NOMO-1 treated with dmso at 0.1 percent for 144 hours (cell line): Measurements from ENCODE around the gene DSN1.

Experiments
- DNase-seq: peaks from one replicate; lab custom pipeline; 2025; ENCODE audit not compliant: unreplicated experiment; lab: John Stamatoyannopoulos, UW

Gene DSN1

GRCh38 chr20:36758276-36758675 lies 15.3 kb downstream of the DSN1 start:
- DNase-seq: no peak

GRCh38 chr20:36756496-36756895 lies 17.1 kb downstream of the DSN1 start:
- DNase-seq: no peak

DNA sequence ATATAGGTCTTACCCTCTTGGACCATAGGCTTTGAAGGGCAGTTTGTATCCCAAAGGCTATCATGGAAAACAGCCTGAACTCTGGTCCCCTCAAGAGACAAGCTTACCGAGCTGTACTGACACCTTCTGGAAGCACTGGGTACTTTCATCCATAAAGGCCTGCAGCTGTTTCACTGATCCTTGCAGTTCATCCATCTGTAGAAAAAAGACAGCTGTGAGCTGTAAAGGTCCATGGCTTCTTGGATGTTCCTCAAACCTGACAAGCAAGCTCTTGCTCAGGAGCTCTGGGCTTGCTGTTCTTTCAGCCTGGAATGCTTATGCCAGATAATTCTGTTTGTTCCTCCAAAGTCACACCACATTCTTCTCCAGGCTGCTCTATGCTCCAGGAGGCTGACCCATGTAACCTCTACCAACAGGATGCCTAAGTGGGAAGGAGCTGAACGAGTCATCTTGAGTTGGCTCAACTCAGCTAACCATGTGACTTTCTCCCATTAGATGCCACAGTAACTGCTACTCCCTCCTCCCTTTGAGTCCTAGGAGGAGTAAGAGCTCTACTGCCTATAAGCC lies 18.8 kb downstream of the DSN1 start:
- DNase-seq: no peak

DNA sequence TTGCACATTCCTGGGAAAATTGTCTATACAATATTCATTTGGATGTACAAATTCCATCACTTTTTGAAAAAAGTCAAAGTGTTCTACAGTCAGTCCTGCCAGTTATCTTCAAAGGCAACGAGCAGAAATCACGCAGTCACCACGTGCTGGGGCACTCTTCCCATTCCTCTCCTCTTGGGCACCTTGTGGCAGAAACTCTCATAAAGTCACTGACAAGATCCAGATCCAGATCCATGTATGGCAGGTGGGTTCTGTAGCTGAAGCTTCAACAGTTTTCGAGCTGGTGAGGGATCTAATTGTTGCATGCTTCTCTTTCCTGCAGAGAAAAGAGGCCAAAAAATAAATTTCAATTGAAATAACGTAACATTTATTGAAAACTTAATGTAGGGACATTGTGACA lies 21.0 kb downstream of the DSN1 start:
- DNase-seq: no peak

DNA sequence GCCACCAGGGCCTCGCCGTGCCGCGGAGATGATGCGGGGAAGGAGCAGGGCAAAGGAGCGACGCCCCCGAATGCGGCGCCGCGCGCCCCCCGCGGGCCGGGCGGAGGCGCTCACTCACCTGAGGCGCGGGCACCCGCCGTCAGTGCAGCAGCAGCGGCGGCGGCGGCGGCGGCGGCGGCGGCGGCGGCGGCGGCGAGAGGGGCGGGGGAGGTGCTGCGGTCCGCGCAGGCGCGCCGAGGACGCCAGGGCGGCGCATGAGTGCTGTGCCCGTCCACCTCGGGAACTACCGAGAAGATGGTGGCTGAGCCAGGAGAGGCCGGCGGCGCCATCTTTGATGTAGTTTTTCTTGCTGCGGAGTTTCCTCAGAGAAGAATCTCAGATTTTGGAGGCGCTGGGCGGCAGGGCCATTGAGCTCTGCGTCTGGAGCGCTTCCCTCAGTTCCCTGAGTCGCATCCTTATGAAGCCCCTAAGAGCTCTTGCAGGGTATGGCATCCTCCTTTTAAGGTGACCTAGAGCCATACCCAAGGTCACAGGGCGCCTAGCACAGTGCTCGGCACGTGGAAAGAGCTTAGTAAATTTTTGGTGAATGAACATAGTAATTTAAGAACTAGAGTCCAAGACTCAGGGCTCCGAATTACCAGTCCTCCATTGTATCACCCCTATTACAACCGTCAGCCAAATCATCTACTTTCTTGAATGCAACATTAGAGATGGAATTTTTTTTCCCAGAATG lies 27.5 kb downstream of the DSN1 start, which contains the start of gene NDRG3:
NDRG3 (minus strand) TSS at position 164 of the 733 bp plus-strand sequence. CDS start 24,355 bp downstream, outside the sequence.
- peak; percentile 81 for DNase-seq

GRCh38 chr20:36745234-36745926 lies 28.2 kb downstream of the DSN1 start:
- no peak for DNase-seq

GRCh38 chr20:36744764-36745191 lies 28.8 kb downstream of the DSN1 start:
- DNase-seq: no peak

- DNase-seq: no peak
Observed at GRCh38 chr20:36744243-36744642, 29.3 kb downstream of the DSN1 start.

DNA sequence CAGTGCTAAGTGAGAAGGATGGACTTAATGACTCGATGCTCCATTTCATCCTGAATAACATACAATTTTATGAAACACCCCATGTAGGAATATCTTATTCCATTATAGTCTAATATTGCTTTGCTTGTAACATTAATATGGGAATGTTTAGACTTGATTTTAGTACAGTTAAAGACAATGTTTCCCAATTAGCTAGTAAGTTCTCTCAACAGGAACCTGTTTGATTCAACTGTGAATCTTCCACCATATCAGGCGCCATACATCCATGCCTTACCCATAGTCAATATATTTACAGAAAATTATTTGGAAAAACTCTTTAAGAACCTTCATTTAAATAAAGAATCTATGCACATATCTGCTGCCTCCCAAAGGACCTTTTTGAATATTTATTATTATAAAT lies 31.0 kb downstream of the DSN1 start:
- no peak for DNase-seq

DNA sequence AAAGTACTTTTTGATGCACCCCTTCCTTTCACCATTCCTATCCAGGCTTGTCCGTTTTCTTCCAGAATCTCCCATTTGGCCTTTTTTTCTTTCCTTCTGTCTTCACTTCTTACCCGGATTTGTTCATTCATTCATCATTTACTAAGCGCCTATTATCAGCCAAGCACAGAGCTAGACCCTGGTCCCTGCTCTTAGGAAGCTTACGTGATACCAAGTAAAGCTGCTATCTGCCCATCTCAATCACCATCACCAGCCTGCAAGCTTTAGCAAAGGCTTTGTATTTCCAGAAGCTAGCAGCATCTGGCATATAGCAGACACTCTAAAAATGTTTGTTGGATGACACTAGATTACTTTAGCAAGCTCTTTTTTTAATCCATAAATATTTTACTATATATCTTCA lies 32.5 kb downstream of the DSN1 start:
- no peak for DNase-seq

GRCh38 chr20:36737183-36737499 lies 36.4 kb downstream of the DSN1 start:
- no peak for DNase-seq

- no peak for DNase-seq
Observed at GRCh38 chr20:36736451-36737182, 36.9 kb downstream of the DSN1 start.

DNA sequence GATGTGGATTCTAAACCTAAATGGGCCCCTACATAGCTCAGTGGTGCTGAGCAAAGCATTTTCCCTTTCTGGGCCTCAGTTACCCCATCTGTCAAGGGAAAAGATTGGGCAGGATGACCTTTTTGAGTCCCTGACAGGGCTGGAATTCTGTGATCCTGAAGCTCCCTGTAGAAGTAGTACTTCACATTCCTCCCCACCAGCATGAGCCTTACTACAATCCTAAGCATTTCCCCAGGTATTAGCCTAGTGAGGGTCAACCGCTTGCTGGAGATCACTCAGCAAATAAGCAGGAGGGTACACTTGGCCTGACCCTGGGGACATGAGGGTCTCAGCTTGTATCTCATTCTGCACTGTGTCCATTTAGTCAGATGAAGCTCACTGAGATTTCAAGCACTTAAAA lies 41.1 kb downstream of the DSN1 start:
- DNase-seq: no peak

DNA sequence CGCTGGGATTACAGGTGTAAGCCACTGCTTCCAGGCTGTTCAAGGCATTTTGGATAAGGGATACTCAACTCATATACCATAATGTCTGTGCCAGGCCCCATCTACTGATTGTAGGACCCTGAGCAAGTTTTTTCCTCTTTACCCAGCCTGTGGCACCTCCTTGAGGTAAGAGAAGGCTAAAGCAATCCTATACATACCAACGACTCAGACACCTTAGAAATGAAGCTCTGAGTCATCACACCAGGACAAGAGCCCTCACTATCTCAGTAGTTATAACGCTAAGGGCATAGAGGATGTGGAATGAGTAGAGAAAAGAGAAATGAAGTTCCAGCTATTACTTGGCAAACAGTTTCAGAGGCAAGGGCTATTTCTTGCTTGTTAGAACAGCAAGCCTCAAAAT lies 44.6 kb downstream of the DSN1 start:
- DNase-seq: no peak

- DNase-seq: no peak
Observed at GRCh38 chr20:36726168-36726567, 47.4 kb downstream of the DSN1 start.

GRCh38 chr20:36720510-36720909 lies 53.1 kb downstream of the DSN1 start:
- DNase-seq: no peak

DNA sequence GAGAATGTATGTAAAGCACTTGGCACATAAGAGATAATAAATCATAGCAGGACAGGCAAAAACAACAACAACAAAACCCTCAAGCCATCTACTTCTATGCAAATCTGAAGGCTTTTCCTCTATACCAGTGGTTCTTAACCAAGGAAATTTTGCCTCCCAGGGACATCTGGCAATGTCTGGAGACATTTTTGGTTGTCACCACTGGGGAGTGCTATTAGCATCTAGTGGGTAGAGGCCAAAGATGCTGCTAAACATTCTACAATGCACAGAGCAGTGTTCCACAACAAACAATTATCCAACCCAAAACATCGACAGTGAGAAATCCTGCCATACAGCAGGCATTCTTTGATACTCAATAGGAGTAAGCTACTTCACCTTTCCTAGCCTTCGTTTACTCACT lies 55.9 kb downstream of the DSN1 start:
- DNase-seq: no peak

GRCh38 chr20:36717021-36717420 lies 56.5 kb downstream of the DSN1 start:
- no peak for DNase-seq

DNA sequence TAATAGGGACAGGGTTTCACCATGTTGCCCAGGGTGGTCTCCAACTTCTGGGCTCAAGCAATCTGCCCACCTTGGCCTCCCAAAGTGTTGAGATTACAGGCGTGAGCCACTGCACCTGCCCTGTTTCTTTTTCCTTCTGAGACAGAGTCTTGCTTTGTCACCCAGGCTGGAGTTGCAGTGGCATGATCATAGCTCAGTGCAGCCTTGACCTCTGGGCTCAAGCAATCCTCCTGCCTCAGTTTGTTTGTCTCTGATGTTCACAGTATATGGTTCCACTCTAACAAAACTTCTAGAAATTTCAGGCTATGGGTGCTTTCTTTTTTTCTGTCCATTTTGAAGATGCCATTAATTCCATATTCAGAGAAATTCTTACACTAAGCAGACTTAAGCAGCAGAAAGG lies 60.8 kb downstream of the DSN1 start:
- no peak for DNase-seq

DNA sequence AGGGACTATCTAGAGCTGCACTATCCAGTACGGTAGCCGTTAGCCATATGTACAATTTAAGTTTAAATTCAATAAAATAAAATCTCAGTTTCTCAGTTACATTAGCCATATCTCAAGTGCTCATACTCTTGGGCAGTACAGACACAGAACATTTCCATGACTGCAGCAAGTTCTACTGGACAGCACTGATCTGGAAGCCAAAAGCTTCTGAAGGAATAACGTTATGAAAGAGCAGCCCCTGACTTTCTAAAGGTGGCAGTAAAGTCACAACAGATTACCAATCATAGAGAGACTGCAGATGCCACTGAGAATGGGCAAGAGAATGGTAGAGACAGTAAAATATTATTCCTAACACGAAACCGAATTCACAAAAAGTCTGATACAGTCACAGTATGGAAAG lies 64.4 kb downstream of the DSN1 start:
- no peak for DNase-seq

DNA sequence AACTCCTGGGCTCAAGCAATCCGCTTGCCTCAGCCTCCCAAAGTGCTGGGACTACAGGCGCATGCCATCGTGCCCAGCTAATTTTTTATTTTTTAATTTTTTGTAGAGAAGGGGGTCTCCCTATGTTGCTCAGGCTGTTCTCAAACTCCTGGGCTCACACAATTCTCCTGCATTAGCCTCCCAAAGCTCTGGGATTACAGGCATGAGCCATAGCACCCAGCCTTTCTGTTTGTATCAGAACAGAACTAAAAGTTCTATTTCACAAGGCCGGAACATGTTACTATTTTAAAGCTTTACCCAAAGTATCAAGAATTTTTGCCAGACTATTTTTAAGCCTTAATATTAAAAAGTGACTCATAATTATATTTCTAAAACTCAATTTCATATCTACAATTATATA lies 70.0 kb downstream of the DSN1 start:
- no peak for DNase-seq
